Measurements from ENCODE around the gene KCNK3.

The KCNK3 gene

DNA sequence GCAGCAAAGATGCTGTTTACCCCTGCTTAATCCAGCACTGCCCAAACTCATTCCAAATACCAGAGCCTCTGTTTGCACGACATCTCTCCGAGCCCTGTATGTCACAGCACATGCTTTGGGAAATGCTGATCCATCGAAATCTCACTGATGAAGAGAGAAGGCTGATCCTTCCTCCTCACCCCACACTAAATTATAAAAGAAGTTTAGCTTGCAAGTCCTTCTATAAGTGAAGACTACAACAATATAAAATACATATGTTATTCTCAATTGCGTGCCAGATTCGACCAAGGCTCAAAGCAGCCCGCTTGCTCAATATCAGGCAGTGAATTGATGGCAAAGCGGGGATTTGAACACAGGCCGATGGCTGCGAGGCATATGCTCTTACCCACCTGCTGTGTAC lies 40.9 kb downstream of the KCNK3 start:
- H3K27ac Mint-ChIP-seq, result no peak overlapping the region
- peaks cover 48% of the 10 kb centered on the region for H3K27me3 Mint-ChIP-seq
- no peak overlapping the region for H3K4me3 Mint-ChIP-seq
- no peaks in the 10 kb centered on the region for H3K9me3 Mint-ChIP-seq
- CTCF ChIA-PET, result interaction anchor here (1.0 to 2.2 kb wide), 4 partner anchors 8 to 14 kb away, joined by 3 to 7 read pairs (median 3); no protein-coding TSS in a partner anchor
- no peaks in the 10 kb centered on the region for H3K36me3 Mint-ChIP-seq
- no peaks in the 10 kb centered on the region for H3K4me1 Mint-ChIP-seq
- DNase-seq, result no peak

DNA sequence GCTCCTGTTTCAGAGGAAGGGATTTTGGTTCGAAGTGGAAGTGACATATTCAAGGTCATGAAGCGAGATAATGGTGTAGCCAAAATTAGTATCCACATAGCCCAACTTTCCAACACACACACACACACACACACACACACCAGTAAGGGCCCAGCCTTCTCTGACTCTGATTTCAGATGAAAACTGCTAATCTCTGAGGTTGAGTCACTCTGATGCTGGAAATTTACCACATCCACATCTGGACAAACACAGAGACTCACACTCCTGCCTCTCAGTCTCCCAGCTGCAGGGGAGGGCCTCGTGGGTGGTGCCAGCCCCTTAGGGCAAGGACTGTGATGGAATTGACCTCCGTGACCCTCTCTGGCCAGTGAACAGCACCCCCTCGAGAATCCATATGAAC lies 42.6 kb downstream of the KCNK3 start:
- no peak for DNase-seq
- Mint-ChIP-seq H3K36me3 (no peaks in the 10 kb centered on the region), H3K4me1 (no peaks in the 10 kb centered on the region), H3K4me3 (no peak overlapping the region), H3K27me3 (peaks cover 41% of the 10 kb centered on the region), H3K27ac (no peak overlapping the region), H3K9me3 (no peaks in the 10 kb centered on the region)
- CTCF ChIA-PET, result interaction anchor here (1.0 to 2.2 kb wide), 3 partner anchors 8 to 130 kb away, joined by 3 to 7 read pairs (median 5); no protein-coding TSS in a partner anchor

DNA sequence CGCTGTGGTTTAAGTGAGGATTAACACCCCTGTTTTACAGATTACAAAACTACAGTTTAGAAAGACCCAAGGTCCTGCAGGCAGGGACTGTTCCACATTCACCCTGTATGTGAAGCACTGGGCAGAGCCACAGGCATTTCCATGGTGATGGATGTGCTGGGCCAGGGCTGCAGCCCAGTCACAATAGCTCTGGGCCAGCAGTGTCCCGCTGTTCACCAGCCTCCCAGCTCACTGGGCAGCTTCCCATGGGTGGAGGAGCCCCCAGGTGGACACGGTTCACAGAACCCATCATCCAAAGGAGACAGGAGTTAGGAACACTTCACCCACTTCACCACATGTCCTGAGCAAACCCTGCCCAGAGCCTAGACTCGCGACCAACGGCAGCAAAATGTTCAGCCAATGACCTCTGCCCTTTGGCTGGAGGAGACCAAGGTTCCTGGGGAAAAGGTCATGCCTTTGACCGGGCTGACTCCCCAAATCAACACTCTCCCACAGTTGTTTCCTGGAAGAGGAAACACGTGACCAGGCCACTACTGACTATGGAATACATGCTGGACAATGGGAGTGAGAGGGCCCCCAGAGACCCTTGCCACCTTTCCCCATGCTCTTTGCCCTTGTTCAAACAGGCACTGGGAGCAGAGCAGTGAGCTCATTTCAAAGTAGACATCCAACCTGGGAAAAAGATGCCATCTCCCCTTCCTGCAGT lies 43.5 kb downstream of the KCNK3 start:
- CTCF ChIA-PET, result interaction anchor here (1.0 to 1.6 kb wide), 2 partner anchors 9 to 131 kb away, joined by 3 to 5 read pairs; no protein-coding TSS in a partner anchor

DNA sequence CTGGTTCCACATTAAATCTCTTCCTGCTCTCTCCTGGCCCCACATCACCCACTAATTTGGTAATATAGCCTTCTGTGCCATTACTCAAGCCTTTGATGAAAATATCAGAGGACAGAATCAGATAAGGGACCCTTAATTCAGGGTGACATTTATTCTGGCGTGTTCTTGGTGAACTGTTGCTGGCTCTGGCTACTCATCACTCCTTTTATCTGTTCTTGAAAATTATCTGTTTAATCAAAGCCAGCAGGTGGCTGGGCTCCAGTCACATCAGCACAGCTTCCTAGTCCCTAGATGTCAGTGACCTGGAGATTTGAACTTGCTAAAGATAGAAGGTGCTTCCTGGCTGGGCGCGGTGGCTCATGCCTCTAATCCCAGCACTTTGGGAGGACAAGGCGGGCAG lies 44.7 kb downstream of the KCNK3 start:
- no peaks in the 10 kb centered on the region for H3K36me3 Mint-ChIP-seq
- no peak overlapping the region for H3K27ac Mint-ChIP-seq
- peaks cover 2% of the 10 kb centered on the region for H3K4me1 Mint-ChIP-seq
- H3K27me3 Mint-ChIP-seq, result peaks cover 43% of the 10 kb centered on the region
- CTCF ChIA-PET, result no interaction called here
- H3K9me3 Mint-ChIP-seq, result no peaks in the 10 kb centered on the region
- H3K4me3 Mint-ChIP-seq, result no peak overlapping the region
- no peak for DNase-seq

More for the DNA sequence above, 43.5 kb downstream of the KCNK3 start:
- no peak overlapping the region for H3K4me3 Mint-ChIP-seq
- no peak overlapping the region for H3K27ac Mint-ChIP-seq
- DNase-seq, result no peak
- no peaks in the 10 kb centered on the region for H3K36me3 Mint-ChIP-seq
- peaks cover 2% of the 10 kb centered on the region for H3K4me1 Mint-ChIP-seq
- no peaks in the 10 kb centered on the region for H3K9me3 Mint-ChIP-seq
- peaks cover 39% of the 10 kb centered on the region for H3K27me3 Mint-ChIP-seq

DNA sequence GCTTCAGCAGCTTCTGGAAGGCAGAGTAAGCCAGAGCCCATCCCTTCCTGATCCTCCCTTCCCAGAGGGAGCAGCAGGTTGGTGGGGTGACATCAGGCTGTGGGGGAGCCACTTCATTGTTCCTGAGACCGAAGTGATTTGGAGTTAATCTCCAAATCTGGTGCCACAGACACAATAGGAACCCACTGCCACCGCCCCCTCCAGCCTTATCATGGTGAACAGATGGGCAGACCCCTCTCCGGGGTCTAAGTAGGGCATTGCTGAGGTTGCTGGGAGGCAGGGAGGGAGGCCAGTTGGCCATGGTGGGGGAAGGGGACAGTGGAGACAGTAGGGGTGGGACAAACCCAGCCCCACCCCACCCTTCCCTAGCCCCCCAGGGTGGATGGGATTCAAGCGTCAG lies 46.0 kb downstream of the KCNK3 start:
- H3K27me3 Mint-ChIP-seq, result peaks cover 43% of the 10 kb centered on the region
- no peak overlapping the region for H3K27ac Mint-ChIP-seq
- H3K36me3 Mint-ChIP-seq, result no peaks in the 10 kb centered on the region

DNA sequence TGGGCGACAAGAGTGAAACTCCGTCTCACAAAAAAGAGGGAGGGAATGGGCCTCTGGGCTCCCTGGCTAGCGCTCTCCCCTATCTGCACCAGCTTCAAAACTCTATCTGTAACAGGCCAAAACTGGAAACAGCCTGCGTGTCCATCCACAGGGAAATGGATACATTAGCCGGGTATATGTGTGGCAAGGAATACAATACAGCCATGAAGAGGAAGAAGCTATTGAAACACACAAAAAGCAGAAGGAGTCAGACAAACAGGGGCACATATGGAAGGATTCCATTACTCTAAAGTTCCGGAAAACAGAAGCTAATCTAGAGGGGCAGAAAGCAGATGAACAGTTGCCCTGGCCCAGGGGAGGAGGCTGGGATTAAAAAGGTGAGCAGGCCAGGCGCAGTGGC lies 47.0 kb downstream of the KCNK3 start:
- Mint-ChIP-seq H3K36me3 (no peaks in the 10 kb centered on the region), H3K4me3 (no peak overlapping the region), H3K27me3 (peaks cover 37% of the 10 kb centered on the region), H3K4me1 (peaks cover 2% of the 10 kb centered on the region), H3K9me3 (no peaks in the 10 kb centered on the region), H3K27ac (no peak overlapping the region)
- DNase-seq, result no peak
- CTCF ChIA-PET, result no interaction called here

More for the DNA sequence above, 46.0 kb downstream of the KCNK3 start:
- CTCF ChIA-PET, result no interaction called here
- Mint-ChIP-seq H3K9me3 (no peaks in the 10 kb centered on the region), H3K4me3 (no peak overlapping the region), H3K4me1 (peaks cover 2% of the 10 kb centered on the region)
- DNase-seq, result no peak

DNA sequence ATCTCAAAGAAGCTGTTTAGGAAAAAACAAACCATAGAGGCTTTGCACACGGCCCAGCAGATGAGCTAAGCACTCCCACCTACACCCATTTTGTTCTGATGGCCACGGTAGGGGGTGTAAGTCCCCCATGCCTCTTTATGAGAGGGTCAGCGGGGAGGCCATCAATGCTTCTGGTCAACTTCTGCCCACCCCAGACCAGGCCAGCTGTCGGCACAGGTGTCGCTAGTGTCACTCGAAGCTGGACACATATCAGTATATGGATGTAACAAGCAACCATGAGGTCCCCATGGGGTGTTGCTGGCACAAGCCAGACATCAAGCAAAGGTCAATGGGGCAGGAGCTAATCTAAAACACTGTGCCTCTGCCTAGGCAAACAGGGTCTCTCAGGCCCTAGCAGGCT lies 47.8 kb downstream of the KCNK3 start:
- CTCF ChIA-PET, result interaction anchor here (1.5 to 9.7 kb wide), 2 partner anchors 7 to 134 kb away, joined by 3 to 160 read pairs; no protein-coding TSS in a partner anchor
- H3K4me3 Mint-ChIP-seq, result no peak overlapping the region
- peaks cover 2% of the 10 kb centered on the region for H3K4me1 Mint-ChIP-seq
- H3K36me3 Mint-ChIP-seq, result no peaks in the 10 kb centered on the region
- H3K9me3 Mint-ChIP-seq, result no peaks in the 10 kb centered on the region
- no peak overlapping the region for H3K27ac Mint-ChIP-seq
- peaks cover 34% of the 10 kb centered on the region for H3K27me3 Mint-ChIP-seq
- DNase-seq, result no peak

DNA sequence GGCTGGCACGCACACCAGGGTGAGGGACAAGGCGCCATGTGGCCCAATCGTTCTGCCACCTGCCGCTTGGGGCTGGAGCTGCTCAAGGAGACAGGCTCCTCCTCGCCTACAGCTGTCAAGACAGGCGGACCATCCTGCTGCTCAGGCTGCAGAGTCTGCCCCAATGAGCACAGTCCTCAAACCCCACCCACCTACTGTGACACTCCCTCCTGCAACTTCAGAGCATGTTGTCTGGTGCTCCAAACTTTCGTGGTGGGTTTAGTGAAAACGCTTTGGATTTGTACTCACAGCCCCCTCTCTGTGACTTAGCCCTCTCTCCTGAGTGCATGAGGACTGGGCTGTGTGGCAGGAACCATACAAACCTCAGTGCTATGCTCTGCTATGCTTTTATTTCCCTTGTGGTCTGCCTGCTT lies 48.4 kb downstream of the KCNK3 start:
- no peak overlapping the region for H3K27ac Mint-ChIP-seq
- H3K27me3 Mint-ChIP-seq, result peaks cover 39% of the 10 kb centered on the region
- H3K4me3 Mint-ChIP-seq, result no peak overlapping the region
- peaks cover 2% of the 10 kb centered on the region for H3K4me1 Mint-ChIP-seq
- CTCF ChIA-PET, result interaction anchor here (1.5 to 9.7 kb wide), 2 partner anchors 8 to 134 kb away, joined by 3 to 160 read pairs; no protein-coding TSS in a partner anchor
- no peaks in the 10 kb centered on the region for H3K36me3 Mint-ChIP-seq
- no peaks in the 10 kb centered on the region for H3K9me3 Mint-ChIP-seq
- peak; percentile 29 for DNase-seq

DNA sequence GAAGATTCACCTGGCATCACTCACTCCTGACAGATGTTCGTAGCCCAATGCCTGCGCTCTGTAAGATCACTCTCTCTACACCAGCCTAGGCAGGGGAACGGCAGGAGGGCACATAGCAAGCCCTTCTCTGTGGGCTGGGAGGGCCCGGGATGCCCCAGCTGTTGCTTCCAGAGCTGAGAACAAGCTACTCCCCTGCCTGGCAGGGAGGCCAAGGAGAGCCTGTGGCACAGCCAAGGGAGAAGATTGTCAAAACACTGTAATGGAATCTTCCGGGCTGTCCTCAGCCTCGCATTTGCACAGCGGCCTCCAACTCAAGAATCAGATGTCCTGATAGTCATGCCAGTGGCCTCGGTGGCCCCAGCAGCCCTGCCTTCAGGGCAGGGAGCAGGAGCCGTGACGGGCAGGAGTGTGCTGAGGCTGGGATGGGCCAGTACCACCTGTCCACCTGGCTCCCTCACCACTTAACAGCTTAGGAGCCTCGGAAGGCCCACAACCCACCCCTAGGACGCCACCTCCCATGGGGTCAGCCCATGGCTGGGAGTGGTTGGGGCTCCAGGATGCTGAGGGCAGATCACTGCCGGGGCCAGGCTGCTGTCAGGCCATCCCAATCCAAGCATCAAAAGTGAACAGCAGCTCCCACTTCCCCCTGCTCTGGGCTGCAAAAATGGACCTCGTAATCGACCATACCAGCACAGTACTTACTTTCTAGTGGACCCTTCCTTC lies 49.7 kb downstream of the KCNK3 start:
- Mint-ChIP-seq H3K4me3 (no peak overlapping the region), H3K9me3 (no peaks in the 10 kb centered on the region), H3K27me3 (peaks cover 35% of the 10 kb centered on the region), H3K4me1 (peaks cover 2% of the 10 kb centered on the region), H3K27ac (no peak overlapping the region), H3K36me3 (no peaks in the 10 kb centered on the region)
- DNase-seq, result no peak
- CTCF ChIA-PET, result interaction anchor here (0.6 to 9.7 kb wide), 3 partner anchors 8 to 180 kb away, joined by 3 to 160 read pairs (median 7); a partner anchor contains a TSS

DNA sequence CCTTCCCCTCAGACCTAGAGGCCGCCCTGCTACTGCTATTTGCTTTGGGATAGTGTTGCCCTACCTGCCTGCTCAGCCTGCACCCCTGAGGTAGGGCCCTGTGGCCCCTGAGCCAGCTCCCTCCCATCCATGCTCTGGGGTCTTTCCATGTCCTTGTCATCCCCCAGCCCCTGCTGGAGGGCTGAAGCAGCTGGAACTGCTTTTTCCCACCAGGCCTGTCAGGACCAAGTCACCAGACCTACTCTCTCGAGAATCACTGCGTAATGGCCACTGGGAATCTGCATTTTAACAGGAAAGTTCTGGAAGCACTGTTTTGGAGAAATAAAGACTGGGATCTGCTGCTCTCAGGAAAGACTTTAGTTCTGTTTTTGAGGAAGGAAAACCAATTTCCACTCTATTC lies 51.3 kb downstream of the KCNK3 start:
- Mint-ChIP-seq H3K27ac (no peak overlapping the region), H3K36me3 (no peaks in the 10 kb centered on the region), H3K27me3 (peaks cover 28% of the 10 kb centered on the region), H3K9me3 (no peaks in the 10 kb centered on the region), H3K4me1 (peaks cover 2% of the 10 kb centered on the region), H3K4me3 (no peak overlapping the region)
- CTCF ChIA-PET, result interaction anchor here (1.1 to 9.7 kb wide), 3 partner anchors 10 to 137 kb away, joined by 3 to 160 read pairs (median 7); no protein-coding TSS in a partner anchor
- DNase-seq, result no peak

DNA sequence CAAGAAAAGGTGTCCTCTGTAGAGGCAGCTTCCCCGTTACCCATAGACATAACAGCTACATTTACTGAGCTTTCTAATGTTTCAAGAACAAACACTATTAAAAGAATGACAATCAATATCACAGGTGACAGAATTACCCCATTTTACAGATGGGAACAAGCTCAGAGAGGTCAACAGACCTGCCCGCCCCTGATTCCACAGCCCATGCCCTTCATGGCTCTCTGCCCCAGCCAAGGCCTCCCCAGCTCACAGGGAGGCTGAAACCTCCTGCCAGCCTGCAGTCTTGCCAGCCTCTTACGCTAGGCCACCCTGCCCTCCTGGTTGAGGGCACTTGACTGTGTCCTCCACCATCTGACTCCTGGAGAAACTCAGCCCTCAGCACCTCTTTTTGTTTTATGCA lies 52.4 kb downstream of the KCNK3 start:
- CTCF ChIA-PET, result interaction anchor here (1.0 to 9.7 kb wide), 11 partner anchors 9 to 249 kb away, joined by 3 to 160 read pairs (median 5); no protein-coding TSS in a partner anchor
- Mint-ChIP-seq H3K4me1 (peaks cover 2% of the 10 kb centered on the region), H3K9me3 (no peaks in the 10 kb centered on the region), H3K27ac (no peak overlapping the region), H3K27me3 (peaks cover 23% of the 10 kb centered on the region), H3K36me3 (no peaks in the 10 kb centered on the region), H3K4me3 (no peak overlapping the region)
- DNase-seq, result no peak

DNA sequence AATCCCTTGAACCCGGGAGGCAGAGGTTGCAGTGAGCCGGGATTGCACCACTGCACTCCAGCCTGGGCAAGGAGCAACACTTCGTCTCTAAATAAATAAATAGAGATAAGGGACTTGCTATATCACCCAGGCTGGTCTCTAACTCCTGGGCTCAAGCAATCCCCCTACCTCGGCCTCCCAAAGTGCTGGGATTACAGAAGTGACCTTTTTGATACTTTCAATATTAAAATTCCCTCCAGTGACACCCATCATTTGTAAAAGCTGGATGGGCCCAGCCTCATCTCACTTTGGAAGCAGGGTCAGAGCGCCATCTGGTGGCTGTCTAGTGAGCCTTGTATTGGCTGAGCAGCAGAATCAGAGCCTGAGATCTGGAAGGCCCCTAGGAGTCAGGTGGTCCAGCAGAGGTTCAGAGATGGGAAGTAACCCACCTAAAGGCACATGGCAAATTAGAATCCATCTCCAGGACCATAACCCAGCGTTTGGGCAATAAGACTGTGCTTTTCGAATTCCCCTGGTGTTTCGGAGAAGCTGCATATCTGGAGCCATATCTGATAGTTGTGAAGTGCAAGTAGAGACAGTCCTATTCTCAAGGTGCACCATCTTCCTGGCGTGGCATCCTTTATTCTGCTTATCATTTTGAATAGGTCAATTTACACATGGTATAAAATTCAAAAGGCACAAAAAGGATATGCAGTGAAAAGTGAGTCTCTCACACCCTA lies 53.2 kb downstream of the KCNK3 start:
- no peak overlapping the region for H3K27ac Mint-ChIP-seq
- peaks cover under 1% of the 10 kb centered on the region for H3K4me1 Mint-ChIP-seq
- CTCF ChIA-PET, result interaction anchor here (0.7 to 9.7 kb wide), 12 partner anchors 9 to 250 kb away, joined by 3 to 160 read pairs (median 4); no protein-coding TSS in a partner anchor
- H3K36me3 Mint-ChIP-seq, result no peaks in the 10 kb centered on the region
- DNase-seq, result peak; percentile 88
- no peaks in the 10 kb centered on the region for H3K9me3 Mint-ChIP-seq
- peaks cover 25% of the 10 kb centered on the region for H3K27me3 Mint-ChIP-seq
- H3K4me3 Mint-ChIP-seq, result no peak overlapping the region

DNA sequence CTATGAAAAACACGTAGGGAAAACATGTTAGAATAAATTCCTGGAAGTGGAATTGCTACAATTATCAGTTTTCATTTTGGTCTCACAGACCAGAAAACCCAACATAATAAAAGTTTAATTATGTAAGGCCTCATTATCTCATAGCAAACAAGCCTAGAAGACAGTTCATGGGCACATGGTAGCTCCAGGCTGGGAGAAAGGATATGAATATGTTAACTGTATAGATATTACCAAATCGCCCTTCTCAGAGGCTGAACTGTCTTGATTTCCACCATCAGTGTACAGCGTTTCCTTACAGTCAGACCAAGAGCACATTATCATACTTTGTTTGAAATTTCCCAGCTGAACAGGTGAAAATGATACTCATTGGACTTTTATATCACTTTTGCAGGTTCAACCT lies 54.4 kb downstream of the KCNK3 start:
- H3K4me3 Mint-ChIP-seq, result no peak overlapping the region
- peaks cover 16% of the 10 kb centered on the region for H3K27me3 Mint-ChIP-seq
- CTCF ChIA-PET, result interaction anchor here (1.2 to 9.7 kb wide), 3 partner anchors 13 to 170 kb away, joined by 3 to 160 read pairs (median 3); no protein-coding TSS in a partner anchor
- no peaks in the 10 kb centered on the region for H3K36me3 Mint-ChIP-seq
- no peak overlapping the region for H3K27ac Mint-ChIP-seq
- no peak for DNase-seq
- H3K4me1 Mint-ChIP-seq, result no peaks in the 10 kb centered on the region
- H3K9me3 Mint-ChIP-seq, result no peaks in the 10 kb centered on the region

All from activated naive CD4-positive, alpha-beta T cell treated with anti-CD3 and anti-CD28 coated beads, Interleukin-2, amount 10 ng/mL, durations not matched to agents 7 days and 5 days (primary cell).